ENCODE measurements around the gene CREB3L2. TPM values are rescaled to one million over a fixed set of nuclear protein-coding genes. Genes with fewer than 3 reads are reported as not detected.

Gene CREB3L2
- total RNA-seq, 4 donors from 2014 or later, result 33.1 to 59.1 (median 43.3) TPM

- Histone ChIP-seq H3K27ac (no peak overlapping the region), H3K36me3 (no peaks in the 10 kb centered on the region), H3K4me3 (no peak overlapping the region), H3K27me3 (peaks cover 28% of the 10 kb centered on the region), H3K9me3 (no peaks in the 10 kb centered on the region), H3K4me1 (peaks cover 0 to 4% (median 0%) of the 10 kb centered on the region in 3 donors)
- 60 to 87% methylated on average over 6 of the region's 6 CpGs for WGBS, 2 donors (ENCODE audit: low coverage in 1 of 2)
- TF ChIP-seq POLR2AphosphoS5 (IDR thresholded peaks at IDR 0.05) (no peak), EP300 (IDR thresholded peaks at IDR 0.05) (no peak), CTCF (IDR thresholded peaks at IDR 0.05) (no peak), POLR2A (IDR thresholded peaks at IDR 0.05) (no peak)
- ATAC-seq, result no peak
Observed at GRCh38 chr7:137839903-137840779, 161.7 kb downstream of the CREB3L2 start.

GRCh38 chr7:137838706-137839315, 163.1 kb downstream of the CREB3L2 start:
- Histone ChIP-seq H3K9me3 (no peaks in the 10 kb centered on the region), H3K27me3 (peaks cover 14% of the 10 kb centered on the region), H3K4me1 (peaks cover 0 to 4% (median 0%) of the 10 kb centered on the region in 3 donors), H3K36me3 (no peaks in the 10 kb centered on the region), H3K27ac (no peak overlapping the region), H3K4me3 (no peak overlapping the region)
- no peak for ATAC-seq
- no peak for TF ChIP-seq EP300 (IDR thresholded peaks at IDR 0.05)
- TF ChIP-seq POLR2A (IDR thresholded peaks at IDR 0.05), result no peak
- WGBS, 2 donors (ENCODE audit: low coverage in 1 of 2), result 86 to 87% methylated on average over 4 to 7 of the region's 7 CpGs

GRCh38 chr7:137836541-137836940, 165.3 kb downstream of the CREB3L2 start:
- Histone ChIP-seq H3K4me3 (no peak overlapping the region), H3K27me3 (peaks cover 1% of the 10 kb centered on the region), H3K27ac (peak overlapping the region in 3 of 4 donors; percentile 33 to 39 (median 37)), H3K4me1 (peaks cover 0 to 4% (median 0%) of the 10 kb centered on the region in 3 donors), H3K36me3 (no peaks in the 10 kb centered on the region), H3K9me3 (peaks cover 0 to 17% (median 0%) of the 10 kb centered on the region in 3 donors)
- no peak for ATAC-seq
- TF ChIP-seq POLR2AphosphoS5 (IDR thresholded peaks at IDR 0.05) (no peak), POLR2A (IDR thresholded peaks at IDR 0.05) (no peak), EP300 (IDR thresholded peaks at IDR 0.05) (no peak), CTCF (IDR thresholded peaks at IDR 0.05) (no peak)
- 67% methylated on average over 1 of the region's 1 CpG; no CpG with 5 or more reads in 1 of the 2 donors for WGBS, 2 donors (ENCODE audit: low coverage in 1 of 2)

GRCh38 chr7:137836113-137836509, 165.8 kb downstream of the CREB3L2 start:
- peaks cover 0 to 4% (median 0%) of the 10 kb centered on the region in 3 donors for H3K4me1 ChIP-seq
- H3K36me3 ChIP-seq, result no peaks in the 10 kb centered on the region
- peak overlapping the region in 3 of 4 donors; percentile 33 to 69 (median 37) for H3K27ac ChIP-seq
- 45 to 57% methylated on average over 3 of the region's 3 CpGs for WGBS, 2 donors (ENCODE audit: low coverage in 1 of 2)
- no peaks in the 10 kb centered on the region for H3K27me3 ChIP-seq
- H3K9me3 ChIP-seq, result peaks cover 0 to 17% (median 0%) of the 10 kb centered on the region in 3 donors
- no peak for TF ChIP-seq EP300 (IDR thresholded peaks at IDR 0.05)
- no peak for TF ChIP-seq POLR2AphosphoS5 (IDR thresholded peaks at IDR 0.05)
- no peak for TF ChIP-seq POLR2A (IDR thresholded peaks at IDR 0.05)
- no peak for TF ChIP-seq CTCF (IDR thresholded peaks at IDR 0.05)
- H3K4me3 ChIP-seq, result no peak overlapping the region
- ATAC-seq, result no peak

- Histone ChIP-seq H3K27ac (peak overlapping the region in 3 of 4 donors; percentile 37 to 69 (median 47)), H3K4me3 (no peak overlapping the region), H3K9me3 (peaks cover 0 to 17% (median 0%) of the 10 kb centered on the region in 3 donors), H3K4me1 (peaks cover 0 to 4% (median 0%) of the 10 kb centered on the region in 3 donors), H3K36me3 (no peaks in the 10 kb centered on the region), H3K27me3 (no peaks in the 10 kb centered on the region)
- no peak for ATAC-seq
- 4 to 37% methylated on average over 3 of the region's 3 CpGs for WGBS, 2 donors (ENCODE audit: low coverage in 1 of 2)
- TF ChIP-seq CTCF (IDR thresholded peaks at IDR 0.05) (no peak), POLR2AphosphoS5 (IDR thresholded peaks at IDR 0.05) (no peak), EP300 (IDR thresholded peaks at IDR 0.05) (no peak), POLR2A (IDR thresholded peaks at IDR 0.05) (no peak)
Observed at GRCh38 chr7:137835486-137836112, 166.3 kb downstream of the CREB3L2 start.
